ENCODE measurements around the gene CLRN3.

The CLRN3 gene

GRCh38 chr10:127860592-127860991, 32.1 kb downstream of the CLRN3 start:
- H3K9me3 ChIP-seq (ENCODE audit: insufficient read depth, low read length): no peaks in the 10 kb centered on the region
- H4K20me1 ChIP-seq (ENCODE audit: low read depth, low read length): no peaks in the 10 kb centered on the region
- H3K27me3 ChIP-seq (ENCODE audit: low read length): no peaks in the 10 kb centered on the region
- no peak overlapping the region for H3K4me2 ChIP-seq (ENCODE audit: low read depth, low read length, poor library complexity, severe bottlenecking)
- no peak overlapping the region for H3K27ac ChIP-seq (ENCODE audit: low read depth, low read length)
- H3K9ac ChIP-seq (ENCODE audit: low read length): no peak overlapping the region
- no peaks in the 10 kb centered on the region for H3K9me2 ChIP-seq (replicated peaks; ENCODE audit: insufficient read depth, low read length)
- no peaks in the 10 kb centered on the region for H3K36me3 ChIP-seq (ENCODE audit: low read length)
- H3K79me2 ChIP-seq (ENCODE audit: insufficient read depth, low read length): no peaks in the 10 kb centered on the region
- H3K4me3 ChIP-seq (ENCODE audit: insufficient read depth, low read length, poor library complexity, severe bottlenecking): no peak overlapping the region
- no peaks in the 10 kb centered on the region for H3F3A ChIP-seq (ENCODE audit: insufficient read depth)
- TF ChIP-seq CTCF (IDR thresholded peaks at IDR 0.05; ENCODE audit: insufficient read depth, low read length, poor library complexity, severe bottlenecking): no peak
- TF ChIP-seq EZH2phosphoT487 (conservative IDR thresholded peaks at IDR 0.05; ENCODE audit: low read length): no peak
- H2AFZ ChIP-seq (ENCODE audit: low read depth, low read length, severe bottlenecking): no peak overlapping the region

DNA sequence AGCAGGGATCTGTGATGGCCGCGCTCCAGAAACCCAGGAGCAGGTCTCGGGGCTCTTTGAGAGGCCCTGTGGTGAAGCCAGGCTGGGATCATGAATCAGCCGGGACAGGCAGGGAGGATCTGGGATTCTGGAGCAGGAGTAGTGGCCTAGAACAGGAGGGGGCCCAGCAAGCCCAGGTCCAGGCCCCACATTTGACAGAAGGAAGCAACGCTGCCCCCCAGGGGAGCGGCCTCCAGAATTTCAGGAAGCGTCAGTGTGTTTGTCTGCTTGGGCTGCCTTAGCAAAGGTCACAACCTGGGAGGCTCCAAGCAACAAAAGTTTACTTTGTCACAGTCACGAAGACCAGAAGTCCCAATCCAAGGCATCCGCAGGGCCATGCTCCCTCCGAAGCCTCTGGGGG, 36.8 kb downstream of the CLRN3 start:
- Histone ChIP-seq H3K9me2 (replicated peaks; ENCODE audit: insufficient read depth, low read length) (no peaks in the 10 kb centered on the region), H3K36me3 (ENCODE audit: low read length) (no peaks in the 10 kb centered on the region), H2AFZ (ENCODE audit: low read depth, low read length, severe bottlenecking) (no peak overlapping the region), H3K9ac (ENCODE audit: low read length) (no peak overlapping the region), H3K27me3 (ENCODE audit: low read length) (no peaks in the 10 kb centered on the region), H3K4me3 (ENCODE audit: insufficient read depth, low read length, poor library complexity, severe bottlenecking) (no peak overlapping the region), H3F3A (ENCODE audit: insufficient read depth) (no peaks in the 10 kb centered on the region), H4K20me1 (ENCODE audit: low read depth, low read length) (no peaks in the 10 kb centered on the region), H3K9me3 (ENCODE audit: insufficient read depth, low read length) (no peaks in the 10 kb centered on the region), H3K27ac (ENCODE audit: low read depth, low read length) (no peak overlapping the region), H3K79me2 (ENCODE audit: insufficient read depth, low read length) (no peaks in the 10 kb centered on the region), H3K4me2 (ENCODE audit: low read depth, low read length, poor library complexity, severe bottlenecking) (no peak overlapping the region)
- TF ChIP-seq CTCF (IDR thresholded peaks at IDR 0.05; ENCODE audit: insufficient read depth, low read length, poor library complexity, severe bottlenecking): no peak
- TF ChIP-seq EZH2phosphoT487 (conservative IDR thresholded peaks at IDR 0.05; ENCODE audit: low read length): no peak

- H3K9me2 ChIP-seq (replicated peaks; ENCODE audit: insufficient read depth, low read length): no peaks in the 10 kb centered on the region
- no peaks in the 10 kb centered on the region for H4K20me1 ChIP-seq (ENCODE audit: low read depth, low read length)
- no peaks in the 10 kb centered on the region for H3F3A ChIP-seq (ENCODE audit: insufficient read depth)
- no peak overlapping the region for H3K27ac ChIP-seq (ENCODE audit: low read depth, low read length)
- H2AFZ ChIP-seq (ENCODE audit: low read depth, low read length, severe bottlenecking): no peak overlapping the region
- no peak overlapping the region for H3K9ac ChIP-seq (ENCODE audit: low read length)
- no peaks in the 10 kb centered on the region for H3K79me2 ChIP-seq (ENCODE audit: insufficient read depth, low read length)
- H3K4me3 ChIP-seq (ENCODE audit: insufficient read depth, low read length, poor library complexity, severe bottlenecking): no peak overlapping the region
- no peaks in the 10 kb centered on the region for H3K27me3 ChIP-seq (ENCODE audit: low read length)
- H3K4me2 ChIP-seq (ENCODE audit: low read depth, low read length, poor library complexity, severe bottlenecking): no peak overlapping the region
- no peaks in the 10 kb centered on the region for H3K9me3 ChIP-seq (ENCODE audit: insufficient read depth, low read length)
- H3K36me3 ChIP-seq (ENCODE audit: low read length): no peaks in the 10 kb centered on the region
- TF ChIP-seq EZH2phosphoT487 (conservative IDR thresholded peaks at IDR 0.05; ENCODE audit: low read length) (no peak), CTCF (IDR thresholded peaks at IDR 0.05; ENCODE audit: insufficient read depth, low read length, poor library complexity, severe bottlenecking) (no peak)
Observed at GRCh38 chr10:127855591-127855881, 37.2 kb downstream of the CLRN3 start.

Data from SU-DHL-6 (cell line).